ENCODE measurements around the gene RAB3GAP2. TPM values are rescaled to one million over a fixed set of nuclear protein-coding genes. Genes with fewer than 3 reads are reported as not detected.
"Not testable (repeated sequence)": the region's sequence is repeated elsewhere in the genome, so short reads cannot be mapped to it uniquely, and the experiment has no call there.

Gene RAB3GAP2
- total RNA-seq, 2 experiments from 2014 or later, result 50.6 to 67.3 TPM

- CTCF ChIA-PET, result interaction anchor here (2.8 kb wide), 1 partner anchor 13 kb away, joined by 7 read pairs; no protein-coding TSS in a partner anchor
- POLR2A ChIA-PET, result no interaction called here
- H3K27me3 Mint-ChIP-seq, result peaks cover 2% of the 10 kb centered on the region
- DNase-seq (no peak), ATAC-seq (no peak)
- H3K36me3 Mint-ChIP-seq (ENCODE audit: low read depth), result no peaks in the 10 kb centered on the region
- no peak overlapping the region for H3K4me3 Mint-ChIP-seq
- intact Hi-C loops (cut with DNase I, micrococcal nuclease), result loop anchor here in 1 of 2 experiments (5.0 kb wide), 1 partner anchor 494 kb away; no protein-coding TSS in a partner anchor
- no peak overlapping the region for H3K27ac Mint-ChIP-seq
- no peaks in the 10 kb centered on the region for H3K9me3 Mint-ChIP-seq (ENCODE audit: low read depth)
- no peaks in the 10 kb centered on the region for H3K4me1 Mint-ChIP-seq
Measured at GRCh38 chr1:220283625-220284024, 11.4 kb upstream of the RAB3GAP2 start.

DNA sequence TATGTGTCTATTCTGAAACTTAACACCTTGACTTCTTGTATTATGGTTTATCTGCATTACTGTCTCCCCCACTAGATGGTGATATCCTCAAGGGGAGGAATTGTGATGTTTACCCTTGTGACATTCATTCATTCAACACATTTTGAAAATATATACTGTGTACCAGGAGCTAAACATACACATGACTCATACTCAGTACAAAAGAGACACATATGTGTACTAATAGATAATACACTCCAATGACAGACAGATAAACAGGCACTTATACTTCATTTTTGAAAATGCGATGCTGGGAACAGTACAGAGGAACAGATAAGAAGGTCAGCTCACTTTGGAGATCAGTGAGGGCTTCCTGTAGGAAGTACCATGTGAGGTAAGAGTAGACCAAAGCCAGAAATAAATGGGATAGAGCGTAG is 8.9 kb upstream of the RAB3GAP2 start:
- POLR2A ChIA-PET, result no interaction called here

DNA sequence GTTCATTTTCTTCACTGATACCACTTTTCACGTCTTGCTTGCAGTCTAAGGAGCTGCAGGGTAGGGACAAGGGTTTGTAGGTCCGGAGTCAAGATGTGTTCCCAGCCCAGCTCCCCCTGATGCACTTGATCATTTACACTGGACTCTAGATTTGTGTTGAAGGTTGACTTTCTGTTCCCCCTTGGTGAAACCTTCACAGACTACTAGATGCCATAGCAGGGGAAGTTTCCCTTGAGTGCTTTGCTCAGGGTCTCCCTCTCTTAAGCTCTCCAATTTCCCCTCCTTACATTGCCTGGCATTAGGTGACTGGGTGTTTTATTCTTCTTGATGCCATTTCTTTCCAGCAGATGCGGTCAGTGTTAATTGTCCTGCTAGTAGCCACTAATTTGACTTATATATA is 8.0 kb upstream of the RAB3GAP2 start:
- Mint-ChIP-seq H3K27ac (no peak overlapping the region), H3K27me3 (peaks cover 9% of the 10 kb centered on the region), H3K4me3 (no peak overlapping the region), H3K36me3 (ENCODE audit: low read depth) (no peaks in the 10 kb centered on the region), H3K9me3 (ENCODE audit: low read depth) (no peaks in the 10 kb centered on the region), H3K4me1 (no peaks in the 10 kb centered on the region)
- POLR2A ChIA-PET, result no interaction called here
- CTCF ChIA-PET, result interaction anchor here (0.8 to 3.0 kb wide), 4 partner anchors 10 to 453 kb away, joined by 3 to 11 read pairs (median 6); no protein-coding TSS in a partner anchor
- intact Hi-C loops (cut with DNase I, micrococcal nuclease), result loop anchor here in 1 of 2 experiments (5.0 kb wide), 1 partner anchor 497 kb away; no protein-coding TSS in a partner anchor
- ATAC-seq (no peak), DNase-seq (no peak)

More for the DNA sequence above, 8.9 kb upstream of the RAB3GAP2 start:
- Mint-ChIP-seq H3K27ac (no peak overlapping the region), H3K9me3 (ENCODE audit: low read depth) (no peaks in the 10 kb centered on the region), H3K27me3 (peaks cover 7% of the 10 kb centered on the region), H3K4me3 (no peak overlapping the region), H3K4me1 (no peaks in the 10 kb centered on the region), H3K36me3 (ENCODE audit: low read depth) (no peaks in the 10 kb centered on the region)
- intact Hi-C loops (cut with DNase I, micrococcal nuclease), result loop anchor here in 1 of 2 experiments (5.0 kb wide), 1 partner anchor 496 kb away; no protein-coding TSS in a partner anchor
- DNase-seq (no peak), ATAC-seq (no peak)
- CTCF ChIA-PET, result interaction anchor here (0.5 to 3.0 kb wide), 8 partner anchors 9 to 529 kb away, joined by 3 to 11 read pairs (median 4); no protein-coding TSS in a partner anchor

DNA sequence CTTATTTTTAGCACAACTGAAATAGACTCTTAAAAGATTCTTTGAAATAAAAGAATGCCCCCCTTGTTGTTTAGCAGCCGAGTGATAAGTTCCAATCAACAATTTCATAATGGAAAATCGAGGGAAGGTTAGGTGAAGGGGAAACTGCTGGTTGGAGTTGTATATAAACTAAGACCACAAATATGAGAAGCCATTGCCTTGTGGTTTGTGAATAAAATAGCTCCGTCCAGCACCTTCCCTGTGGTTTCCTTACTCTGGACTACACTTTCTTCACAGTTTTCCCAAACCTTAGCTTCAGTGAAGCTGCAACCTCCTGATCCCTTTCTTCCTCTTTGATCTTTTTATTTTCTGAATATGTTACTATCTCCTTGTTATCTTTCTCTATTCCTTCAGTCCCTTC is 6.7 kb upstream of the RAB3GAP2 start:
- Mint-ChIP-seq H3K36me3 (ENCODE audit: low read depth) (no peaks in the 10 kb centered on the region), H3K4me3 (no peak overlapping the region), H3K9me3 (ENCODE audit: low read depth) (no peaks in the 10 kb centered on the region), H3K27ac (no peak overlapping the region), H3K4me1 (no peaks in the 10 kb centered on the region), H3K27me3 (peaks cover 9% of the 10 kb centered on the region)
- POLR2A ChIA-PET, result no interaction called here
- ATAC-seq (no peak), DNase-seq (no peak)
- CTCF ChIA-PET, result interaction anchor here (0.8 to 3.0 kb wide), 3 partner anchors 17 to 455 kb away, joined by 3 to 11 read pairs (median 3); no protein-coding TSS in a partner anchor
- intact Hi-C loops (cut with DNase I, micrococcal nuclease), result loop anchor here (10.0 kb wide), 2 partner anchors 184 to 1156 kb away; partner anchors contain the start of gene IARS2 (in 1 of the 2)

DNA sequence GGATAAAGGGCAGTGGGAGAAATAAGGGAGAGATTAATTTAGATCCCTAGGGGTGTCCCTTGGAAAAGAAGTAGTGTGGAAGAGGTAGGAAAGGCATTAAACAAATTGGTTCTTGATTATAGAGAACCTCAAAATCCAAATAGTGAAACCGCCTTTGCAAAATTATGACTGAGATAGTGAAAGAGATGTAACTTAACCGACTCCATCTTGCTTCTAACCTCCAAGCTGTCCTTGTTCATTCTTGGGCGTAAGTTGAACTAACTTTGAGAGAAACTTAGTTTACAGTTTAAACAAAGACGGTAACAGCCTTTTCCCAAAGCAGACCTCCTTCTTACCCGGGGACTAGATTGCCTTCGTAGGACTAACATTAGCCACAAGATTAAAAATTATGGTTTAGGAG is 3.2 kb upstream of the RAB3GAP2 start:
- CTCF ChIA-PET, result interaction anchor here (0.7 to 1.1 kb wide), 2 partner anchors 57 to 88 kb away, joined by 3 to 6 read pairs; no protein-coding TSS in a partner anchor
- Mint-ChIP-seq H3K4me3 (no peak overlapping the region), H3K4me1 (peaks cover 5% of the 10 kb centered on the region), H3K27ac (no peak overlapping the region), H3K9me3 (ENCODE audit: low read depth) (no peaks in the 10 kb centered on the region), H3K36me3 (ENCODE audit: low read depth) (peaks cover 1% of the 10 kb centered on the region), H3K27me3 (peaks cover 8% of the 10 kb centered on the region)
- DNase-seq (no peak), ATAC-seq (no peak)
- intact Hi-C loops (cut with DNase I, micrococcal nuclease), result loop anchor here (10.0 kb wide), 2 partner anchors 181 to 1159 kb away; partner anchors contain the start of gene IARS2 (in 1 of the 2)
- POLR2A ChIA-PET, result no interaction called here

DNA sequence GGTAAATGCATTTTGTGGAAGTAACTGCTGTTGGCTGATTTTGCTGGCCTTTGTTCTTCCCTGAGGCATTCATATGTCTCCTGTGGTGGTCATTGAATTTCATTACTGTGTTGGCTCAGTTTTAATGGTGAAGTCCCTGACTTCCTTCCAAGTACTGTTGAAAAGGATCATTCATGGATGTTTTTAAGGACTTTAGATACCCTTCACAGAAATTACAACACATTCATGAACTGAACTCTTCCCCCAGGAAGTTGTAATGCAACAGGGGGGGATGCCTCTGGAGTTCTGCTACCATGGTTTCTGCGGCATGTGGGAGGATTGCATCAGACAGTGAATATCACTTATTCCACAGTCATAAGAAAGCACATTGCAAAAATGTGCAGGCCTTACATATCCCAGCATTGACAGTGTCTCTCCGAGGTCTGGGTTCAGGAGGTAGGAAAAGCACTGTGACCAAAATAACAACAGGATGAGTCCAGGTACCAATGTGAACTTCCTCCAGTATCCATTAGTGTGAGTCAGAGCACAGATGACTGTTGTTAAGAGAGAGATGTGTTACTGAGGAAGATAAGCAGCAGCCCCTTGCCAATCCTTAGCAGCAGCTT is 2.1 kb upstream of the RAB3GAP2 start:
- ATAC-seq (no peak), DNase-seq (no peak)
- Mint-ChIP-seq H3K9me3 (ENCODE audit: low read depth) (no peaks in the 10 kb centered on the region), H3K27ac (no peak overlapping the region), H3K4me1 (peaks cover 5% of the 10 kb centered on the region), H3K4me3 (no peak overlapping the region), H3K27me3 (peaks cover 8% of the 10 kb centered on the region), H3K36me3 (ENCODE audit: low read depth) (peaks cover 2% of the 10 kb centered on the region)
- intact Hi-C loops (cut with DNase I, micrococcal nuclease), result loop anchor here (5.0 to 10.0 kb wide), 3 partner anchors 52 to 1160 kb away; partner anchors contain the start of gene IARS2 (in 1 of the 2)
- ChIA-PET POLR2A (no interaction called here), CTCF (no interaction called here)

- ChIA-PET POLR2A (interaction anchor here (0.6 to 1.4 kb wide), 2 partner anchors 708 to 1988 kb away, joined by 3 to 8 read pairs; partner anchors contain the start of gene RRP15), CTCF (no interaction called here)
- no peak for ATAC-seq
- Mint-ChIP-seq H3K27ac (no peak overlapping the region), H3K4me3 (no peak overlapping the region), H3K9me3 (ENCODE audit: low read depth) (no peaks in the 10 kb centered on the region), H3K4me1 (peaks cover 9% of the 10 kb centered on the region), H3K27me3 (peaks cover 4% of the 10 kb centered on the region), H3K36me3 (ENCODE audit: low read depth) (peaks cover 14% of the 10 kb centered on the region)
- intact Hi-C loops (cut with DNase I, micrococcal nuclease), result loop anchor here (1.0 to 10.0 kb wide), 7 partner anchors 50 to 1987 kb away; partner anchors contain the start of genes IARS2 (in 2 of the 2), EPRS1 (in 1 of the 2) and RRP15 (in 1 of the 2)
- DNase-seq, result no peak
Measured at GRCh38 chr1:220272841-220273090, 513 bp upstream of the RAB3GAP2 start.

DNA sequence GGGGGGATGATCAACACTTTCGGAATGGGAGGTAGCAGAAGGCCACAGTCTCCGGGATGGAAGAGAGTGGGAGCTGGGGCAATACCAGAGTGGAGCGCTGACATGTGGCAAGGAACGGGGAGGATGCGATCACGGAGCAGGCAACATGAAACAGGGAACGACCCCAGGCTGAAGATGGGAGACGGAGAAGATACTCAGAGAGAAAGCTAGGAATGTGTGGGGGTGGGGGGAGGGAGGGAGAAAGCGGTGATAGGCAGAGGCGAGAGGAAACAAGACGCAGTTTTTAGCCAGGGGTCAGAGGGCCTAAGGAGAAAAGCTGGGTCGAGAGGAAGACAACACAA is 577 bp downstream of the RAB3GAP2 start:
- H3K27ac Mint-ChIP-seq, result no peak overlapping the region
- ChIA-PET CTCF (no interaction called here), POLR2A (interaction anchor here (0.6 to 1.4 kb wide), 3 partner anchors 16 to 1987 kb away, joined by 3 read pairs; partner anchors contain the start of gene RRP15)
- no peak overlapping the region for H3K4me3 Mint-ChIP-seq
- DNase-seq, result peak; percentile 27
- intact Hi-C loops (cut with DNase I, micrococcal nuclease), result loop anchor here (1.0 to 10.0 kb wide), 8 partner anchors 49 to 1986 kb away; partner anchors contain the start of genes IARS2 (in 2 of the 2), BPNT1 (in 1 of the 2), EPRS1 (in 1 of the 2) and RRP15 (in 1 of the 2)
- peaks cover 20% of the 10 kb centered on the region for H3K4me1 Mint-ChIP-seq
- H3K36me3 Mint-ChIP-seq (ENCODE audit: low read depth), result peaks cover 24% of the 10 kb centered on the region
- no peak for ATAC-seq
- no peaks in the 10 kb centered on the region for H3K9me3 Mint-ChIP-seq (ENCODE audit: low read depth)
- H3K27me3 Mint-ChIP-seq, result peaks cover 4% of the 10 kb centered on the region

GRCh38 chr1:220269036-220269435 is 3.2 kb downstream of the RAB3GAP2 start:
- no peak overlapping the region for H3K4me3 Mint-ChIP-seq
- peaks cover 25% of the 10 kb centered on the region for H3K4me1 Mint-ChIP-seq
- ChIA-PET CTCF (no interaction called here), POLR2A (no interaction called here)
- no peak overlapping the region for H3K27ac Mint-ChIP-seq
- peaks cover 3% of the 10 kb centered on the region for H3K9me3 Mint-ChIP-seq (ENCODE audit: low read depth)
- no peaks in the 10 kb centered on the region for H3K27me3 Mint-ChIP-seq
- no peak for DNase-seq
- ATAC-seq, result no peak
- H3K36me3 Mint-ChIP-seq (ENCODE audit: low read depth), result peaks cover 44% of the 10 kb centered on the region
- intact Hi-C loops (cut with DNase I, micrococcal nuclease), result no loop called here

- ChIA-PET POLR2A (no interaction called here), CTCF (interaction anchor here (0.6 to 1.1 kb wide), 2 partner anchors 30 to 505 kb away, joined by 3 read pairs; no protein-coding TSS in a partner anchor)
- H3K4me3 Mint-ChIP-seq, result no peak overlapping the region
- H3K36me3 Mint-ChIP-seq (ENCODE audit: low read depth), result peaks cover 54% of the 10 kb centered on the region
- no peaks in the 10 kb centered on the region for H3K27me3 Mint-ChIP-seq
- H3K4me1 Mint-ChIP-seq, result peaks cover 23% of the 10 kb centered on the region
- intact Hi-C loops (cut with DNase I, micrococcal nuclease), result no loop called here
- no peak for ATAC-seq
- no peak overlapping the region for H3K27ac Mint-ChIP-seq
- DNase-seq, result no peak
- H3K9me3 Mint-ChIP-seq (ENCODE audit: low read depth), result peaks cover 7% of the 10 kb centered on the region
Measured at GRCh38 chr1:220267630-220268029, 4.6 kb downstream of the RAB3GAP2 start.

GRCh38 chr1:220260228-220260627 is 12.0 kb downstream of the RAB3GAP2 start:
- H3K27ac Mint-ChIP-seq; DNase-seq; ATAC-seq; POLR2A ChIA-PET; H3K27me3 Mint-ChIP-seq; CTCF ChIA-PET; H3K4me3 Mint-ChIP-seq; intact Hi-C loops (cut with DNase I, micrococcal nuclease): not testable (repeated sequence)
- peaks cover 42% of the 10 kb centered on the region for H3K9me3 Mint-ChIP-seq (ENCODE audit: low read depth)
- H3K36me3 Mint-ChIP-seq (ENCODE audit: low read depth), result peaks cover 78% of the 10 kb centered on the region
- H3K4me1 Mint-ChIP-seq, result peaks cover 45% of the 10 kb centered on the region

- peaks cover 80% of the 10 kb centered on the region for H3K36me3 Mint-ChIP-seq (ENCODE audit: low read depth)
- H3K4me3 Mint-ChIP-seq; ATAC-seq; H3K27me3 Mint-ChIP-seq; intact Hi-C loops (cut with DNase I, micrococcal nuclease); H3K27ac Mint-ChIP-seq; CTCF ChIA-PET; POLR2A ChIA-PET; DNase-seq: not testable (repeated sequence)
- peaks cover 47% of the 10 kb centered on the region for H3K4me1 Mint-ChIP-seq
- H3K9me3 Mint-ChIP-seq (ENCODE audit: low read depth), result peaks cover 42% of the 10 kb centered on the region
Measured at GRCh38 chr1:220259756-220260155, 12.5 kb downstream of the RAB3GAP2 start.

Data from activated CD4-positive, alpha-beta T cell treated with anti-CD3 and anti-CD28 coated beads for 36 hours (primary cell).